A172 (cell line): Measurements from ENCODE around the gene HOXB5. TPM values are rescaled to one million over a fixed set of nuclear protein-coding genes. Genes with fewer than 3 reads are reported as not detected.

Source experiments
- DNase-seq: peaks from one replicate; pipeline ENCODE4 v3.0.0-alpha.2; 2015; ENCODE audit warnings: low spot score
- total RNA-seq: library from RNA; depleted of rRNA; stranded (reverse); fragments of >200 nt; shearing (Covaris generic); gene quantifications from 2 replicates; pipeline ENCODE4 v1.2.3, GENCODE V29; 2014

Gene HOXB5
- total RNA-seq, 1 experiment from 2014 or later, result 2.4 TPM

DNA sequence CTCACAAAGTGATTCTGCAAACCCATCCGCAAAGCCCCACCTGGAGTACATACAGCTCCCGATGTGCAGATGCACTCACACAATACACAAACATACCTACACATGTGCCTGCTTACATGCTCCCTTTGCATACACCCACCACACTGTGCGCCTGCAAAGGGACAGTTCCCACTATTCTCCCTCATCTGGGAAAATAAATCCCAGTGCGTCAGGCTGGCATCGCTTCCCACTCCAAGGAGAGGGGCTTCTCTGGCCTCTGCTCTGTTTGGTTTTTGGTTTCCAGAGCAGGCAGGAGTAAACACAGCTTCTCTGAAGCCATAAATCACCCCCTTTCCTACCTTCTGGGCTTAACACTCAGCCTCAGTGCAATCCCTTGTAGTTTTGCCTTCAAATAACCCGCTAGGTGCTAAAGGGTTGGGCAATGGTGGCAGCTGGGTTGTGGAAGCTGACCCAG lies 30.2 kb downstream of the HOXB5 start:
- DNase-seq, result no peak

DNA sequence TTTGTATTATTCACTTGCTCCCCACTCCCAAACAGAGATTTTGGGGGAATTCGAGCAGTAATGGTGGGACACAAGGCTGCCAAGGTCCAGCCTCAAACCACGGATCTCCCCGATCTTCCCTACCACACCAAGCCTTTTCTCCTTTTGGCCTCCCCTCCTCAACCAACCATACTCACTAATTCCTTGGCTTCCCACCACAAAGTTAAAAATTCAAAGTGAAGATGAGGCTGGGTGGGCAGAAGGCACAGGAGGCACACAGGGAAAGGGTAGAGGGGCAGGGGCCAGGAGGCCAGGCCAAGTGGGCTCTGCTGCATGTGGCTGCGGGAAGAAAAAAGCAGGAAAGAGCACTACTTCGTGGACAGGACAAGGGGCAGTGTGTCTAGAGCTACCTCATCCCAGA lies 30.6 kb downstream of the HOXB5 start:
- no peak for DNase-seq

DNA sequence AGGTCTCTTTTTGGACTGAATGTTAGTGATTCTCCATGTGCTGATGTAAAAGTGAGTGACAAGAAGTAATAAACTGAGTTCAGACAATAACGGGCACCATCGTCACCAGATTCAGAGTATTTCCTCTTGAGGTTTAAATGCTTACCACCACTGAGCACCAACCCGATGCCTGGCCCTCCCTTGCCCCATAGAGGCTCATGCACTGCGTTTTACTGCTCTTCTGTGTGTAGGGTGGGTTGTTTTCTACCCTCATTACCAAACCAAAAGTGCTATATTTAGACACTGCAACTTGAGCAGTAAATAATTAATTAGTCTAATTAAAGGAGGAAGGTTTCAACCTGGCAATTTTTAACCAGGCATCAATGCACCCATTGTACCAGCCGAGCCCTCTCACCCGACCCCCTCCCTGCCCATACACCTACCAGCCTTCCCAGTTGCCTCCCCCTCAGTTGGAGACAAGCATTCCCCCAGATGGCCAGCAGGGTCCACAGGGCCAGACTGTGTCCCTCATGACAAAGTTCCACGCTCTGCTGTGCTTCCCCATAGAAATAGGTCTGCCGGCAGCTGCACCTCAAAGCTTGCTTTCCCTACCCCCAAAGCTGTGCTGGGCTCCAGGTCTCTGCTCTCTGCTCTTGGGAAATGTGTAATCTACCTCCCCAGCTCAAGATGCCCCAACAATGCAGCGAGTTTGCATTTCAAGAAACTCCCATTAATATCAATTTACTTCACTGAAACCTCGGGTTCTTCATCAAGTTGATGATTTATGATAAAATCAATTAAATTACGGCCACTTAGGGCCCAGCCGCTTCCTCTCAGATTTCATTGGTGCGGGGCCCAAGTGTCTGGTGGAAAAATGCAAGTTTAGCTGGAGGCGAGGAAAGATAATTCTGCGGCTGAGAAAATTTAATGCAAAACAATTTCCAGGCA lies 31.4 kb downstream of the HOXB5 start:
- DNase-seq, result no peak

GRCh38 chr17:48559840-48560817 lies 33.5 kb downstream of the HOXB5 start:
- DNase-seq, result no peak

DNA sequence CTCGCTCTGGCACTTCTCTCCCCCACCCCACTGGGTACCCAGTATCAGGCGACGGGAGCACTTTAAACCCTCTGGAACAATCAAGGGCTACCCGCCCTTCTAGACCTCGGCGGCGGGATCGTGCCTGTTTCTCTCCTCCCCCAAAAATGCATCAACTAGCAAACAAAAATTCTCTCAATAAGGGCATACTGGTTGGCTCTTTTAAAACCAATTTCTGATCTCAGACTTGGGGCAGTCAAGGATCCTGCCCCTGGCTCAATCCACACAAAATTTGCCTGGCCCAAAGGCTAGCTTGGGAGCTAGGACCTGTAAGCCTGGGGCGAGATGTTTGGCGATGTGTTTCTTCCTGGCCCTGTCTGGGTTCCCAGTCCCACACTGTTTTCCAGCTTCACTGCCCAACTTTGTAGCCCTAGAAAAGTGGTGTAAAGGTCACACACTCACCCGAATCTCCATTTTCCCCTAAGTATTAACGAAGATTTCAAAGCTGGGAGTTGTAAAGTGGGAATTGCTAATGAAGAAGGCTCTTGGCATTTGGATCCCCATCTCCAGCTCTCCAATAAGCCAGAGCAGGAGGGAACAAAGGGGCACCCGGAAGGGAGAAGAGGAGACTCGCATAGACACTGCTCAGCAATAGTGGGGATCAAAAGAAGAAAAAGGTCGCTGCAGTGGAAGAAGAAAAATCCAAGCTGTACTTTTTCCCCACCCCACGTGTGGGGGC lies 34.3 kb downstream of the HOXB5 start:
- DNase-seq, result no peak

DNA sequence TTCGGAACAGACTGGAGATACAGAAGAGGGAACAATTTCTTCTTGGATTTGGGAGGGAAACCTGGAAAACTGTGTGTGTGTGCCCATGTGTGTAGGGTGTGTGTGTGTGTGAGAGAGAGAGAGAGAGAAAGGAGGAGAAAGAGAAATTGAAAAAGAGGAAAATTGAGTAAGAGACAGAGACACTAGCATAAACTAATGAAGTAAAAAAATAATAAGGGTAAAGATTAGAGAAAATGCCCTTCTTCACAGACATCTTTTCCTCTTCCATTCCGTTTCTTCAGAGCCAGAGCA lies 34.8 kb downstream of the HOXB5 start:
- no peak for DNase-seq

GRCh38 chr17:48558057-48558830 lies 35.3 kb downstream of the HOXB5 start:
- no peak for DNase-seq

DNA sequence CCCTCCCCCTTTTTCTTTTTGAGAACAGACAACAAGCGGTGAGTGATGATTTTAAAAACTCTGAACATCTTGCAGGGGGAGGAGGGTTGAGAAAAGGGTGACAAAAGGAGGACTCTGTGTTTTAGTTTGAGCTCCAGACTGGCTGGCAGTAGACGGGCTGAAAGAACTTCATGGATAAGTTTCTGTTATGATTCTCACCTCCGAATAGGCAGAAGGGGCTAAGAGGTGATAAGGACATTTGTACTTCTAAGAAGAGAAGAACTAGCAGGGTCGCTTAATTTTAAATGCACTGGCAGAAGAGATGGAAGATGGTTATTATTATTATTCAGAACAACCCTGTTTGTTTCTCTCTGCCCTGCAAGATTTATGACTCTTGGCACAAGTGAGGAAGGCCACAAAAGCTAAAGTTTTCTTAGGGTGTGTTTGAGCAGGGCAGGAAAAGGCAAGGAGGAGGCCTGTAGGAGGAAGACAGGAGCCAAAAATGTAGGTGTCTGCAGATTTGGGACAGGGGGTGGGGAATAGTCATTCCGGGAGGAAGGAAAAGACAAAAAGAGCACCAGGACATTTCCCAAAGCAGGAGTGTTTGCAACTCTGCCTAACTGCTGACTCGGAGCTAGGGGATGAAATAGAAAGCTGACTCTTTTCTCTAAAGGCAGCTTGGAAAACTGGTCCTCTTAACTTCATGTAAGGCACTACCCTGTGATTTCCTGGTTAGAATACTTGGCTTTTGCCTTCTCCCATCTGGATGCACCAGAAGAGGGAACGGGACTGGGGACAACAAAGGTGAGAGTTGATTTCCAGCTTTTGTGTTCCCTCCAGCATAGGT lies 36.8 kb downstream of the HOXB5 start:
- DNase-seq, result no peak

GRCh38 chr17:48556229-48556575 lies 37.4 kb downstream of the HOXB5 start:
- no peak for DNase-seq

DNA sequence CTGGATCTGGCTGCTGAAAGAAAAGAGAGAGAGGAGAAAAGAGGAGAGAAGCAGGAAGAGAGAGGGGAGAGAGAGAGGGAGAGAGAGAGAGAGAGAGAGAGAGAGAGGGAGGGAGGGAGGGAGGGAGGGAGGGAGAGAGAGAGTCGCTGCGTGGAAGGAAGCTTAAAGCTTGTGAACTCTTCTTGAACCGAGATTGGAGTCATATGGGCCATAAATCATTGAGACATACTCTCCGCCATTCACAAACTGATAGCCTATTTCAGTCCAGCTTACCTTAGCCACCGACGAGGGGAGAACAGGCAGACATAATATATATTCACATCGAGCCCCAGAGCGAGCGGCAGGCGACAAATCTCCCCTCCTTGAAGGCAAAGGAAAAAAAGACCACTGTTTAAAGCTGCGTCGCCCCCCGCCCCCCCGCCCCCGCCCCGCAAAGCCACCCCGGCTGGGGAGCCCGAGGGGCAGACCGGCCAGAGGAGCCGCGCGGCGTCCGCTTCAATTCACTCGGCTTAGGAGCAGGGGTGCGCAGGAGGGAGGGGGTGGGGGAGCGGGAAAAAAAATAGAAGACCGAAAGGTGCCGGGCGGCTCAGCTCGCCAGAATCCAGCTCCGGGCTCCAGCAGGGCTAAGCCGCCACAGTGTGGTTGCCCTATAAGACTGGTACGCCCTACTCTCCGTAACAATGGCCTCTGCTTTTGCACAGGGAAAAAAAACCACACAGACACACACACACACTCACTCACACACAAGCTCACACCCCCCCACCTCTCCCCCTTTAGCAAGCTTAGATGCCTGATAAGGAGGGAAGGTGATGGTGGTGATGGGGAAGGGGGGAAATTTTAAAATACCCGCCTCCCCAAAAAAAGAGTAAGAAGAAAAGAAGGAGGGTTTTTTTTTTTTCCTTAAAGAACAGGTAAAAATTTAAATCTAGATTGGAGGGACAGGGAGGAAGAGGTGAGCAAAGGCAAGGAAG lies 38.0 kb downstream of the HOXB5 start:
- peak; percentile 95 for DNase-seq

GRCh38 chr17:48554412-48555257 lies 38.9 kb downstream of the HOXB5 start:
- DNase-seq, result no peak

DNA sequence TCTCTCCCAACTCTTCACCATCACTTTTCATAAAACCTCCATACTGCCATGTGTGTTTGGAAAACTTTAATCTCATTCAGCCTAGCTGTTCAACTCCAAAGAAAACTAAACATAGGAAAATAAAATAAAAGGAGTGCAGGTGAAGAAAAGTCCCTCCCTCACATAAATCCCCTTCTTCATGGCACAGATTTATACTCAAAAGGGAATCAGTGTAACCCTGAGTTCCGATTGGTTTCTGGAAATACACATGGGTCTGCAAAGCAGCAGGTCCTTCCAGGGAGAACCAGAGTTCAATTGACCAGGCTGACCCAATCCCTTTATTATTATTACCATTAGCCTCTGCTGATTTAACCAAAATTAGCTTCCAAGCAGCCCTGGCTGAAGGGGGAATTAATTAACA lies 39.8 kb downstream of the HOXB5 start:
- no peak for DNase-seq

DNA sequence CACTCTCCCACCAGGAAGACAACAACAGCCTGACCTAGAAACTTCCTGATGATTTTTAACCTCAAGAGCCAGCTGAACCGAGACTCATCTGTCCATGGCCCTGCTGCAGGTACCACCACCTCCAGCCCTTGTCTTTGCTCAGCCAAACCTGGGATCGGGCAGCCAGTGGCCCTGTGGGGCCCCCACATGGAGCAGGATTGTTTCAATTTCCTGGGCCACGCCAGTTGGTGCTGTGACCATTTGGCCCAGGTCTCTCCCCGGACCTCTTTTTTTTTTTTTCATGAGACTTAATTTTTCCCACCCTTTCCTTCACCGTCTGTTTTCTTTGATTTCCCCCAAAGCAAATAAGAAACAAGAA lies 40.4 kb downstream of the HOXB5 start:
- DNase-seq, result no peak

GRCh38 chr17:48552466-48553189 lies 41.0 kb downstream of the HOXB5 start:
- no peak for DNase-seq

- no peak for DNase-seq
Measured at GRCh38 chr17:48551596-48552465, 41.7 kb downstream of the HOXB5 start.

GRCh38 chr17:48551214-48551555 lies 42.4 kb downstream of the HOXB5 start:
- no peak for DNase-seq
